Suprapubic skin (tissue), 3 donors: ENCODE data around the gene SIVA1.

Experiments used
- CTCF ChIP-seq, 2 donors: fragments of 200-600 bp in 1 of 2; fragments of 450-650 bp in 1 of 2; sonication (generic) in 1 of 2; IDR thresholded peaks; one replicate each; pipeline ENCODE4 v1.5.1; 2016 to 2019; ENCODE audit warnings: antibody characterized with exemption in 2 of 2, mild to moderate bottlenecking in 1 of 2, moderate library complexity in 1 of 2
- EP300 ChIP-seq: sonication (generic); formaldehyde crosslinking; IDR thresholded peaks from one replicate; pipeline ENCODE4 v1.6.1; 2017; ENCODE audit warnings: antibody characterized with exemption

DNA sequence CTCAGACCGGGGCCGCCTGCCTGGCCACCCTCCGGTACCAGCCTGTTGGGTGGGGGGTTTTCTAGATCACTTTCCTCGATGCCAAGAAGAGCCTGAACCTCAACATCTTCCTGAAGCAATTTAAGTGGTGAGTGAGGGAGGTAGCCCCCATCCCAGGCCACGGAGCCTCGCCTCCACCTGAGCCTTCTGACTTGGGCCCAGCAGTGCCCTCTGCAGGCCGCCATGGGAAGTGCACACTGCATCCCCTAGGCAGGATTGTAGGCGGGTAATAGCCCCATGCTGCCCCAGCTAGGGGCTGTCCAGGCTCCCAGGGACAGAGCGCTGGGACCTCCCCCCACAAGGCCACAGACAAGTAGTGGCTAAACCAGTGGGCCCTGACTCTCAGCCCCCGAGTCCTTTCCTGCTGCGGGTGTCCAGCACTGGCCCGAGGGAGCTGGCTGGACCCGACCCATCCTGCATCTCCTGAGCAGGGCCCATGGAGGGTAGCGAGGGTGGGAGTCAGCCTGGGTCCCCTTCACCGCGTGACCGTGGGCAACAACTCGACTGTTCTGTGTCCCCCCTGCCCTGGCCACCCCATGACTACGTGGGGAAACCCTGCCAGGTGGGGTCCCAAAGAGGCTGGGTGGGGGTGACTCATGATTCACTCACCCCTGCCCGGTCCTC is 44.2 kb upstream of the SIVA1 start:
- TF ChIP-seq CTCF (IDR thresholded peaks at IDR 0.05) (peak; percentile 85 to 98), EP300 (no peak)
